ENCODE measurements around the gene RHOG. TPM values are rescaled to one million over a fixed set of nuclear protein-coding genes. Genes with fewer than 3 reads are reported as not detected.

RHOG gene
- total RNA-seq, 1 donor from 2014 or later = 46.8 TPM

GRCh38 chr11:3878258-3878584, 37.5 kb upstream of the RHOG start:
- H3K27ac Mint-ChIP-seq (ENCODE audit: unreplicated experiment) = no peak overlapping the region

DNA sequence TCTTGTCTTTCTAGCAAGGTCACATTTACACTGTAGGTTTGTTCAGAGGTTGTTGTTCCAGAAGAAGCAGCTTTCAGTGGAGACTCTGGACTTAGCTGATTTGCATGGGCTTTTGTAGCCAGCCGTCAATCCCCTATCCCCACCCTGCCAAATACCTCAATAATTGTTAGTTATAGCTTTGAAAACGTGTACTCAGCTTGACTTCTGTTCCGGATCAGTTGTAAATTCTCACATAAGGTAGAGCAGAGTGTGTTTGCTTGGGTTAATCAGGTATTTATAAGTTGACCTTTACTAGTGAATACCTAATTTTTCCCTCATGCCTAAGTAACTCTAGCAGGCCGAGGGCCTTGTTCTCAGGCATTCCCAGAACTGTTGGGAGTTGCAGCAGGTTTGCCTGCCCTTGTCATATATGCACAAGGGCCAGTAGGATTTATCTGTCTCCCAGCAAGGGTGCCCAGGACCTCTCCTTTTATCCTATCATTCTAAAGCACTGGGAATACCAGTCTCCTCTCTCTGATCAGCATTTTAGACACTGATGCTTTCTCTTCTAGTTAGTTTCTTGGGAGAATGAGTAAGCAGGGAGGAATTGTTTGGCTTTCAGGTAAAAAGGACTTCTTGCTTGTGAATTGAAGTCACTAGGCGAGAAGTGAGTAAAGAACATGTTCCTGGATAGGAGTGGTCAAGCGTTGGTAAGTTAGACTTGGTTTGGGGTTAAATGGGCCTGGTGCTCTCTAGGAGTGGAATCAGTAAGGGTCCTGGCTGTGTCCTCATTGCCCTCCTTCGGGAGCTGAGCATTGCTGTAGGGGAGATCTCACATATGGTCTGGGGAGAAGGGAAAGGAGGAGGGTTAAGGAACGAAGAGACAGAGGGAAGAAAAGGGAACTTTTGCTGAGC, 36.9 kb upstream of the RHOG start:
- Mint-ChIP-seq H3K27me3 (ENCODE audit: unreplicated experiment) (no peaks in the 10 kb centered on the region), H3K36me3 (ENCODE audit: unreplicated experiment) (peaks cover 2% of the 10 kb centered on the region), H3K4me1 (ENCODE audit: unreplicated experiment) (peaks cover 16% of the 10 kb centered on the region), H3K27ac (ENCODE audit: unreplicated experiment) (no peak overlapping the region), H3K4me3 (ENCODE audit: unreplicated experiment) (no peak overlapping the region), H3K9me3 (ENCODE audit: unreplicated experiment) (no peaks in the 10 kb centered on the region)
- TF ChIP-seq, protein P1, sequence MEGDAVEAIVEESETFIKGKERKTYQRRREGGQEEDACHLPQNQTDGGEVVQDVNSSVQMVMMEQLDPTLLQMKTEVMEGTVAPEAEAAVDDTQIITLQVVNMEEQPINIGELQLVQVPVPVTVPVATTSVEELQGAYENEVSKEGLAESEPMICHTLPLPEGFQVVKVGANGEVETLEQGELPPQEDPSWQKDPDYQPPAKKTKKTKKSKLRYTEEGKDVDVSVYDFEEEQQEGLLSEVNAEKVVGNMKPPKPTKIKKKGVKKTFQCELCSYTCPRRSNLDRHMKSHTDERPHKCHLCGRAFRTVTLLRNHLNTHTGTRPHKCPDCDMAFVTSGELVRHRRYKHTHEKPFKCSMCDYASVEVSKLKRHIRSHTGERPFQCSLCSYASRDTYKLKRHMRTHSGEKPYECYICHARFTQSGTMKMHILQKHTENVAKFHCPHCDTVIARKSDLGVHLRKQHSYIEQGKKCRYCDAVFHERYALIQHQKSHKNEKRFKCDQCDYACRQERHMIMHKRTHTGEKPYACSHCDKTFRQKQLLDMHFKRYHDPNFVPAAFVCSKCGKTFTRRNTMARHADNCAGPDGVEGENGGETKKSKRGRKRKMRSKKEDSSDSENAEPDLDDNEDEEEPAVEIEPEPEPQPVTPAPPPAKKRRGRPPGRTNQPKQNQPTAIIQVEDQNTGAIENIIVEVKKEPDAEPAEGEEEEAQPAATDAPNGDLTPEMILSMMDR (IDR thresholded peaks at IDR 0.05) = no peak
- DNase-seq (ENCODE audit: extremely low spot score, unreplicated experiment) = no peak

More at GRCh38 chr11:3878258-3878584, 37.5 kb upstream of the RHOG start:
- Mint-ChIP-seq H3K9me3 (ENCODE audit: unreplicated experiment) (no peaks in the 10 kb centered on the region), H3K36me3 (ENCODE audit: unreplicated experiment) (no peaks in the 10 kb centered on the region), H3K27me3 (ENCODE audit: unreplicated experiment) (no peaks in the 10 kb centered on the region), H3K4me3 (ENCODE audit: unreplicated experiment) (no peak overlapping the region), H3K4me1 (ENCODE audit: unreplicated experiment) (peaks cover 16% of the 10 kb centered on the region)
- TF ChIP-seq, protein P1 (IDR thresholded peaks at IDR 0.05) = no peak
- no peak for DNase-seq (ENCODE audit: extremely low spot score, unreplicated experiment)

DNA sequence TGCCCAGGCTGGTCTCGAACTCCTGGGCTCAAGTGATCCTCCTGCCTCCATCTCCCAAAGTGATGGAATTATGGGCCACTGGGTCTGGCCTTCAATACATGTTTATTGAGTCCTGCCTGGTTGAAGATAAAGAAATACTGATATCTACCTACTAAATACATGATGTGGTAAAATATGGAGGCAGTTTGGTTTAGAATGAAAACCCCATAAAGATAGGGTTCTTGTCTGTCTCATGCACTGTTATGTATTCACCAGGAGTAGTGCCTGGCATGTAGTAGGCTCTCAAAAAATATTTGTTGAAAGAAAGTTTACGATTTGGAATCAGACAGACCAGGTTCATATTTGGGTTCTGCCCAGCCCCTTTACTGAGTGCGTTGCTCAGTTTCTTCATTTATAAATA, 35.9 kb upstream of the RHOG start:
- no peak overlapping the region for H3K4me3 Mint-ChIP-seq (ENCODE audit: unreplicated experiment)
- H3K4me1 Mint-ChIP-seq (ENCODE audit: unreplicated experiment) = peaks cover 14% of the 10 kb centered on the region
- H3K27ac Mint-ChIP-seq (ENCODE audit: unreplicated experiment) = no peak overlapping the region
- no peak for DNase-seq (ENCODE audit: extremely low spot score, unreplicated experiment)
- no peaks in the 10 kb centered on the region for H3K27me3 Mint-ChIP-seq (ENCODE audit: unreplicated experiment)
- H3K9me3 Mint-ChIP-seq (ENCODE audit: unreplicated experiment) = no peaks in the 10 kb centered on the region
- peaks cover 2% of the 10 kb centered on the region for H3K36me3 Mint-ChIP-seq (ENCODE audit: unreplicated experiment)
- TF ChIP-seq, protein P1 (IDR thresholded peaks at IDR 0.05) = no peak

DNA sequence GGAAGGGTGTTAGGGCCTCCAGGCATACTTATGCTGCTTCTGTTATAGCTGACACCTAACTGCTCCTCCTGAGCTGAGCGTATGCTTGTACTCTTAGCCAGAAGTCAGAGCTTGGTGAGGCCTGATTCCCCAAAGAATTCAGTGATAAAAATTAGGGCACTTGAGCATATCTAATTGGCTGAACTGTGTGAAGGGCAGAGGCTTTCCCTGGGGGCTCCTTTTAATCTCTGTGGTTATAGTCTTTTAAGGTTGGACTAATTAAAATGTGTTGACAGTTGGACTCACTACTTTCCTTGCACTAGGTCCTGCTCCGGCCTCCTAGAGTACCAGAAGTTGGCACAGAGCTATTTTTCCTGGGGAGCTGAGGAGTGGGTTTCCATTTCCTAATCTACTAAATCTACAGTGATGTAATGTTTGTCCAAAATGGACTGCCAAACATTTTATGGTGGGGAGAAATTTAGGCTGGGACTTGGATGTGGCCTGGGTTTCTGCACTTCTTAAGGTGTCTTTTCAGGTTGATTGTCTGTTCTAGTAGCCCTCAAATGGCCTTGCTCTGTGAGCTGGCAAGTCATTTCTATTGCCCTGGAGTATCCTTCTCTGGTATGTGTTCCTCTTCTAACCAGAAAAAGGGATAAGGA, 33.1 kb upstream of the RHOG start:
- H3K4me3 Mint-ChIP-seq (ENCODE audit: unreplicated experiment) = no peak overlapping the region
- H3K9me3 Mint-ChIP-seq (ENCODE audit: unreplicated experiment) = no peaks in the 10 kb centered on the region
- H3K27me3 Mint-ChIP-seq (ENCODE audit: unreplicated experiment) = no peaks in the 10 kb centered on the region
- TF ChIP-seq, protein P1 (IDR thresholded peaks at IDR 0.05) = no peak
- H3K4me1 Mint-ChIP-seq (ENCODE audit: unreplicated experiment) = no peaks in the 10 kb centered on the region
- H3K27ac Mint-ChIP-seq (ENCODE audit: unreplicated experiment) = no peak overlapping the region
- peaks cover 2% of the 10 kb centered on the region for H3K36me3 Mint-ChIP-seq (ENCODE audit: unreplicated experiment)
- DNase-seq (ENCODE audit: extremely low spot score, unreplicated experiment) = no peak

All from osteocyte (in vitro differentiated cells).